NCI-H1694 treated with DMSO at 0.1 percent for 48 hours (cell line): ENCODE results near the gene VAMP4.
"Not testable (repeated sequence)": the region's sequence is repeated elsewhere in the genome, so short reads cannot be mapped to it uniquely, and the experiment has no call there.

Source experiments
- DNase-seq: peaks from one replicate; lab custom pipeline; 2025; lab: John Stamatoyannopoulos, UW

The VAMP4 gene

GRCh38 chr1:171695772-171696171 lies 46.1 kb downstream of the VAMP4 start:
- not testable (repeated sequence) for DNase-seq

DNA sequence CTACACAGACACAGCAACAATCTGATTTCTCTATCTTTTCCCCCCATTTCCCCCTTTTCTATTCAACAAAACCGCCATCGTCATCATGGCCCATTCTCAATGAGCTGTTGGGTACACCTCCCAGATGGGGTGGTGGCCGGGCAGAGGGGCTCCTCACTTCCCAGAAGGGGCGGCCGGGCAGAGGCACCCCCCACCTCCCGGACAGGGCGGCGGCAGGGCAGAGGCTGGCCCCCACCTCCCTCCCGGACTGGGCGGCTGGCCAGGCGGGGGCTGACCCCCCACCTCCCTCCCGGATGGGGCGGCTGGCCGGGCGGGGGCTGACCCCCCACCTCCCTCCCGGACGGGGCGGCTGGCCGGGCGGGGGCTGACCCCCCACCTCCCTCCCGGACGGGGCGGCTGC lies 48.3 kb downstream of the VAMP4 start:
- not testable (repeated sequence) for DNase-seq

- no peak for DNase-seq
These were observed 58.0 kb downstream of the VAMP4 start for GRCh38 chr1:171683870-171684269.

DNA sequence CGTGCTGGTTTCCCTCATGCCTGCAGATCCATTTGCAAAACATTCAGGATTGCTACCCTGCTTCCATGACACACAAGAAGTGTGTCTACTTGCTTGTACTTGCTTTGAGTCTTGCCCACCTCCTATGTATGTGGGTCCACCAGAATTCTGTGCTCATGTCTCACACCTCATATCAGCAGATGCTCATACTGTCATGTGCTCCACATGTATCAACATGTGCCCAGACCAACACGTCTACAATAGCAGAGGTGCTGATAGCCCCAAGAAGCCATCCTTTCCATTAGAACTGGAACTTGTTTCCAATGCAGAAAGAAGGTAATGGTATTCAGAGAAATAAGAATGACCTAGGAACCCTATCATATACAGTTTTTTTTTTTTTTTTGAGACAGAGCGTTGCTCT lies 61.5 kb downstream of the VAMP4 start:
- no peak for DNase-seq

DNA sequence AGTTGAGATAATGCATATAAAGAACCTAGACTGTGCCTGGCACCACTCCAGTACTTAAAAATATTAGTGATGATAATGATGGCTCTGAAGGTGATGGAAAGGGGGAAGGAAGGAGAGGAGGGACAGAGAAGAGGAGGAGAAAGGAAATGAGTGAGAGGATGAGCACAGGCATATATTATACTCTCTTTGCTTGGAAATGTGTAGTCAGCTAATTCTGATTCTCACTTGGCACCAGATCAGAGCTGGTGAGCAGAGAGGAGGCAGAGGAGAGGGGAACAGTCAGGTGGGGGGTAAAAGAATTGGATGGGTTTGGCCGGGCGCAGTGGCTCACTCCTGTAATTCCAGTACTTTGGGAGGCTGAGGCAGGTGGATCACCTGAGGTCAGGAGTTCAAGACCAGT lies 65.0 kb downstream of the VAMP4 start:
- no peak for DNase-seq

GRCh38 chr1:171674431-171675405 lies 67.1 kb downstream of the VAMP4 start:
- no peak for DNase-seq

DNA sequence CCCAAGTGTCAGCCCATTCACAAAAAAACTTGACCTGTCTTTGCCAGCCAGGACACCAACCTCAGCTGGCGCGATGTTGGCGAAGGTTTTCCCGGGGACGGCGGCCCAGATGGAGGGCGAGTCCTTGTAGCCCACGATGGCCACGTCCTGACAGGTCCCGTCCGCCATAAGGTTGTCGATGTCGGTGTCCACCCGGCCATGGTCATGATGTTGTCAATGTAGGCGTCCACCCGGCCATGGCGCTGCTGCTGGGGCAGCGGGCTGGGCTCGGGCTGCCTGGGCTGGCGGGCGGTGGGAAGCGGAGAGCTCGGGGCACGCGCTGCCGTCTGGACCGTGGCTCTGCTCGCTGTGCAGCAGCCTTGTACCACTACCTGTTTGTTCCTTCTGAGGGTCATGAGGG lies 71.1 kb downstream of the VAMP4 start:
- DNase-seq, result no peak

- no peak for DNase-seq
These were observed 73.5 kb downstream of the VAMP4 start for GRCh38 chr1:171668372-171668771.

DNA sequence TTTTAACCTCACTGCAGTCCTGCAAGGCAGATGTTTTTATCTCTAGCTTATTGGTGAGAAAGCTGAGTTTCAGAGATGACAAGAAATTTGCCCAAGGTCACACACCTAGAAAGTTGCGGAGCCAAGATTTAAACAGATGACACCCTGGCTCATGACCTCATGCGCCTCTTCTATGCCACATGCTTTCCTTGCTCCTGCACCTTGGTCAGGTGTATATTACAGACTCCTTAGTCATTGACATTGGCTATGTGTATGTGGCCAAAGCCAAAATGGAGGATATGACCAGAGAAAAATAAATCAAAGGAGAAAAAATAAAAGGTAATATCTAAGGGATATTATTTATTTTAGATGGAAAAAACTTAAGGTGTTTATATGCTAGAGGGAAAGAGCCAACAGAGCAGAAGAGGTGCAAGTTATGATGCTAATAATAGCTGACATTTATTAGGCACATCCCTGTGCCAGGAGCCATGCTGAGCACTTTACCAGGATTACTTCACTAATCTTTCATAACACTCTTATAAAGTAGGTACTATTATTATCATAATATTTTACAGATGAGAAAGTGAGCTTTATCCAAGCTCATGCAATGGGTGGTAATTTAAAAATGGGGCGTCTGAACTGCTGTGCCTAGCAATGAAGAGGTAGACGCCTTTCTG lies 75.6 kb downstream of the VAMP4 start:
- no peak for DNase-seq

DNA sequence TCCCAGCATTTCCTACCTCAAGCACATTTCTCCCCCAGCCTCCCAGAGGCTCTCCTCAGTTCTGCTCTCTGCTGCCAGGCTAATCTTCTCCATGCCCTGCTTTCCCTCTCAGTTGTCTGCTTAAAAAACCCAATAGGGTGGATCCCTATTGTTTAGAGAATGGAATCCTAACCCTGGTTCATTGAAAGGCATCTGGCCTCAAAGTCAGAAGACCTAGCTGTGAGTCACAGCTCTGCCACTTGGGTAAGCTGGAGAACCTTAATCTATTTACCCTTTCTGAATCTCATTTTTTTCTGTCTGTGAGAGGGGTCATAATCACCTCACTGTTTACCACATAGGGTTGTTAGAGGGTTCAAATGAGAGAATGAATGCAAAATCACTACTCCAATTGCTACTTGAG lies 76.9 kb downstream of the VAMP4 start:
- DNase-seq, result no peak

DNA sequence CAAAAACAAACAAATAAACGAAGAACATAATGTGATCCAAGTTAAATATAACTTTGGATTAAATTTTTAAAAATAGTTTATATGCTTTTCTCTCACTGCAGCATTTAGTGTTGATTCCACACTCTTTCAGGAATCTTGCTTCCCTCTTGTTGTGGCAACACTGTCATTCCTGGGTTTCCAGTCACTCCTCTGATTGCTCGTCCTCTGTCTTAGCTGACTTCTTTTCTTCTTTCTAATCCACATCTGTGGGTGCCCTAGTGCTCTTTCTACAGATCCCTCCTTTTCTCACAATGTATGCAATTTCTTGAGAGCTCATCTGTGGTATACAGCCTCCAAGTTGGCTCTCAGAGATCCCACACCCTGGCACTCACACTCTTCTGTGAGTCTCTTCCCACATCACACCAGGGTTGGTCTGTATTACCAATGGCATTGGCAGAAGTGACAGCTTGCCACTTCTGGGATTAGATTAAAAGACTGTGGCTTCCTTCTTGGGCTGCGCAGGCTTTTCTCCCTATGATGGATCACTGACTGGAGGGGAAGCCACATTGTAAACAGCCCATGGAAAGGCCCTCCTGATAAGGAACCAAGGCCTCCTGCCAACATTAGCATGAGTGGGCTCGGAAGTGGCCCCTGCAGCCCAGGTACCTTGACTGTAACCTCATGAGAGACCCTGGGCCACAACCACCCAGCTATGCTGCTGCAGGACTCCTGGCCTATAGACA lies 77.8 kb downstream of the VAMP4 start:
- DNase-seq, result no peak

DNA sequence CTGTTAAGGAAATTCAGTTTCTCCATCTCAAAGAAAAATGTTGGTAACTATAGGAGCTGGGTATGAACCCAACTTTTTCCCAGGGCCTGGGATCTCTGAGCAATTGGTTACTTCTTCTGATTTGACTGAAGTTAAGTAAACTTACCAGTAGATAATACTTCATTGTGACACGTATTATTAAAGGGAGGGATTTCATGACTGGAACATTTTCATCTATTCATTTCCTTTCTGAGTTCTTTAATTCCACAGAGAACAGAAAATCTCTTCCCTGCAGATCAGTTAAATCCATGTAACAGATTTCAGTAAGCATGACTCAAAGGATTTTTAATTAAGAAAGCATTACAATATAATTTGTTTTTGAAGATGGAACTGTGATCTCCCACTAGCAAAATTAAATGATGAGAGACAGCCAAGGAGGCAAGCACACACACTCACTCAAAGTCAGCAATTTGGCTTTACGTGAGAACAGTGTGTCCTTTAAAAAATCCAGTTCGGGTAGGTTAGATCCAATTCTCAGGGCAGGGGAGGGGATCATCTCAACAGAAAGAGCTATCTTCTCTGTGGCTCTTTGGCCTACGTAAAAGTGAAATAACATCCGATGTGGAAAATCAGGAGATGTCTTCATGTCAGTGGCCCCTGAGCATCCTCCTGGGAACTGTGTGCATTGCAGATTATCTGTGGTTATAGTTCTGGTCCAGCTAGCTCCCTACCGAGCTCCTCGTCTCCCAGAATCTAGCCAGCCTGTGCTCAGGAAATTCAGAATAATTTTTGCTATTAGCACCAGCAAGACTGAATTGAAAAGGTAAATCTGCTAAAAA lies 78.6 kb downstream of the VAMP4 start:
- no peak for DNase-seq

DNA sequence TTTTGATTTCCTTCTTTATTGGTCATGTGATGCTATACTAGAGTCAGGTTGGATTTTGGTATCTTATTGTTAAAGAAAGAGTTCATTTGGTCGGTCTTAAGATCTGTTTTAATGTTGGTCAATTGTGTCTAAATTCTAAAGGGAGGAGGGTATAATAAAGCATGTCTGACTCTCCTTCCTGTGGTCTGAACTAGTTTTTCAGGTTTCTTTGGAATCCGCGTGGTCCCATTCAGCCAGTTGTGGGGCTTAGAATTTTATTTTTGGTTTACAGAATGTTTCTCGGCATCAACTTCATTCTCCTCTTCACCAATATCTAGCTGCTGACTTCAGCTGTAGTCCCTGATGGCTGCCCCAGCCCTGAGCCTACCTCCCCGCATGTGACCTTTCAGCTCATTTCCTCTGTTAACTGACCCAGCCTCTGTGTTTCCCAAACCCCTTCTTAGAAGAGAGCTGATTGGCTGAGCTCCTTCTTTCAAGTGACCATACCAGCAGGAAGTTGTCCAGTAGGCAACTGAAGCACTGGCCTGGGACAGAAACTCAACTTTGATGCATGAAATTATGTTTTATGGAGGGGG lies 80.7 kb downstream of the VAMP4 start:
- DNase-seq, result no peak

DNA sequence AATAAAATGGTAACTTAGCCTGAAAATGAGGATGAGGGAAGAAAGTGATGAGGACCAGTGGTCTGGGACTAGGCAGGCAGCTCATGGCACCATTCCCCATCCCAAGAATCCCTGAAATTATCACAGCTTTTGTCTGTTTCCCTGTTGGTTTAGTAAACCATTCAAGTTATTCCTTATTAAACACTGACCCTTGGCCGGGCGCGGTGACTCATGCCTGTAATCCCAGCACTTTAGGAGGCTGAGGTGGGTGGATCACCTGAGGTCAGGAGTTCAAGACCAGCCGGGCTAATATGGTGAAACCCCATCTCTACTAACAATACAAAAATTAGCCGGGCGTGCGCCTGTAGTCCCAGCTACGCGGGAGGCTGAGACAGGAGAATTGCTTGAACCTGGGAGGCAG lies 85.7 kb downstream of the VAMP4 start:
- DNase-seq, result not testable (repeated sequence)

GRCh38 chr1:171655746-171656116 lies 86.1 kb downstream of the VAMP4 start:
- no peak for DNase-seq

- DNase-seq, result no peak
These were observed 86.7 kb downstream of the VAMP4 start for GRCh38 chr1:171654942-171655745.

GRCh38 chr1:171654201-171654941 lies 87.5 kb downstream of the VAMP4 start:
- no peak for DNase-seq

DNA sequence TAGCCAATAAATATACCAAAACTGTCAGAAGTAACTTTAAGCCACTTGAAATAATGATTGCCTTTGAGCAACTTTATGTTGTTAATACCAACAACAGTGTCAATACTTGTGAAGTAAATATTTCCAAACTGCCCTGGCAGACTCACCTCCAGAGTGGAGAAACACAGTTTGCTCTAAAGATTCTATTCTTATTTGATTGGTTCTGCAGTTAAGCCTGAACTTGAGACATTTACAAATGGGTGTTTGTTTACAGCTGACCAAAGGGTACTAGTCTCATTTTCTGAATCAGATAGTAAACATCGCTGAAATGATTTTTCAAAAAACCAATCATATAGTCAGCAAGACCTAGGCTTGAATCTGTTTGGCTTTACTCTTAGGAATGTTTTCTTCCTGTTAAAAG lies 88.1 kb downstream of the VAMP4 start:
- DNase-seq, result no peak

GRCh38 chr1:171652234-171652822 lies 89.5 kb downstream of the VAMP4 start, which contains the start of gene MYOC:
TSS of gene MYOC (minus strand) at chr1:171652688. CDS start at chr1:171652611, 77 bp downstream.
- no peak for DNase-seq
